Omental fat pad (tissue), 4 donors: ENCODE results near the gene KCNG4. TPM values are rescaled to one million over a fixed set of nuclear protein-coding genes. Genes with fewer than 3 reads are reported as not detected.
"Not testable (repeated sequence)": the region's sequence is repeated elsewhere in the genome, so short reads cannot be mapped to it uniquely, and the experiment has no call there.

Experiments
- ATAC-seq: fragments of 150-250 bp; one replicate; pipeline ENCODE4 v1.9.1; 2016; ENCODE audit warnings: mild to moderate bottlenecking, moderate library complexity; ENCODE audit not compliant: low FRiP score
- DNase-seq: peaks from one replicate; pipeline ENCODE4 v3.0.0-alpha.2; 2019; ENCODE audit warnings: low spot score
- total RNA-seq, 4 donors: library from RNA; depleted of rRNA; stranded (reverse); fragments of >200 nt; gene quantifications; one replicate each; pipeline ENCODE4 v1.1.0, GENCODE V29; 2016
- TF ChIP-seq, protein P1 (sequence below), 3 donors: fragments of 450-650 bp; IDR thresholded peaks; one replicate each; pipeline ENCODE4 v1.5.1; 2016 to 2017; ENCODE audit warnings: antibody characterized with exemption in 3 of 3, mild to moderate bottlenecking in 3 of 3, moderate library complexity in 2 of 3

The KCNG4 gene
- total RNA-seq, 4 donors from 2014 or later: not detected

DNA sequence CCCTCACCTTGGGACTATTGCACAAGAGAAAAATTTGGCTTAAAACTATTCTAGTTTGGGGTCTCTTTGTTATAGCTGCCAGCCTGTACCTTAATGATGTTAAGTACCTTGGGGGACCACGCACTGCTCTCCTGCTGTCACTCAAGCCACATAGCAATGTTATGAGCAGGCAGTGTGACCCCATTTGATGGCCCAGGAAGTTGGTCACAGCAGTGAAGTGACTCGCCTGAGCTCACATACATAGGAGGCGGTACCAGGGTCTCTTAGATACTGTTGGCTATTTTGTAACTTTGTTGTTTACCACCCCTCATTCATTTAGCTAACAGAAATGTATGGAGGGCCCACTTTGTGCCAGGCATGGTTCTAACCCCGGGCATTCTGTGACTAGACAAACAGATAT lies 16.4 kb downstream of the KCNG4 start:
- TF ChIP-seq, protein P1, sequence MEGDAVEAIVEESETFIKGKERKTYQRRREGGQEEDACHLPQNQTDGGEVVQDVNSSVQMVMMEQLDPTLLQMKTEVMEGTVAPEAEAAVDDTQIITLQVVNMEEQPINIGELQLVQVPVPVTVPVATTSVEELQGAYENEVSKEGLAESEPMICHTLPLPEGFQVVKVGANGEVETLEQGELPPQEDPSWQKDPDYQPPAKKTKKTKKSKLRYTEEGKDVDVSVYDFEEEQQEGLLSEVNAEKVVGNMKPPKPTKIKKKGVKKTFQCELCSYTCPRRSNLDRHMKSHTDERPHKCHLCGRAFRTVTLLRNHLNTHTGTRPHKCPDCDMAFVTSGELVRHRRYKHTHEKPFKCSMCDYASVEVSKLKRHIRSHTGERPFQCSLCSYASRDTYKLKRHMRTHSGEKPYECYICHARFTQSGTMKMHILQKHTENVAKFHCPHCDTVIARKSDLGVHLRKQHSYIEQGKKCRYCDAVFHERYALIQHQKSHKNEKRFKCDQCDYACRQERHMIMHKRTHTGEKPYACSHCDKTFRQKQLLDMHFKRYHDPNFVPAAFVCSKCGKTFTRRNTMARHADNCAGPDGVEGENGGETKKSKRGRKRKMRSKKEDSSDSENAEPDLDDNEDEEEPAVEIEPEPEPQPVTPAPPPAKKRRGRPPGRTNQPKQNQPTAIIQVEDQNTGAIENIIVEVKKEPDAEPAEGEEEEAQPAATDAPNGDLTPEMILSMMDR (IDR thresholded peaks at IDR 0.05): no peak
- ATAC-seq (no peak), DNase-seq (no peak)

DNA sequence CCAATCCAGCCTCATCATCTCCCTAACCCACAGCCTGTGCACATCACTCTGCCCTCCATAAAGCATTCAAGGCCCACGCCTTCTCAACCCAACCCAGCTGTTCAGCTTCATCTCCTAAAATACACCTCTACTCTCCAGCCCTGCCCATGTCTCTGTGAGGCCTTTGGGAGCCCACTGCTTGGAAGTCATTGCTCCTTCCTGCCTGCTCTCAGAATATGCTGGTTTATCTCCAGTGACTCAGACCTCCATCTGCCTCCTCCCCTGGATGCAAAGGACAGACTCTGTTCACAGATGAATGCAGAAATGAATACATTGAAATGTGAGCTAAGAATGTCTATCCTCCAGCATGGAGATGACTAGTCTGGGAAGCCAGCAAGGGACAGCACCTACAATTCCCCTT lies 19.0 kb downstream of the KCNG4 start:
- TF ChIP-seq, protein P1 (IDR thresholded peaks at IDR 0.05): no peak
- no peak for DNase-seq
- no peak for ATAC-seq

DNA sequence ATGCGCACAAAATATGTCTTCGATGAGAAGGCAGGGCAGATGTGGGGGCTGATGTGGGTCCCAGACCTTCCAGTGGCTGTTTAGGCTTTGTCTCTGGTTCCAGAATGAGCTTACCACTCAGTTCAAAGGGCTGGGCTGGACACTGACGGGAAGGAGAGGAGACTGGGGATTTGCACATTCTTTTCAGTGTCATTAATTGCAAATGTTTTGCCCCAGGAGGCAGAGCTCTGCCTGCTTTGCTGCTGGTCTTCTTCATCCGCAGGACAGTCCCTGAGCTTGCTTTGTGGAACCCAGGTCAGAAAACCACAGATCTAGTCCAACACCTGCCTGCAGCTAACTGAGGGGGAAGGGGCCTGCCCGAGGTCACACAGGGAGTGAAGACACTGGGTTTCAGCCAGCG lies 20.9 kb downstream of the KCNG4 start:
- TF ChIP-seq, protein P1 (IDR thresholded peaks at IDR 0.05): no peak
- ATAC-seq: no peak
- DNase-seq: no peak

DNA sequence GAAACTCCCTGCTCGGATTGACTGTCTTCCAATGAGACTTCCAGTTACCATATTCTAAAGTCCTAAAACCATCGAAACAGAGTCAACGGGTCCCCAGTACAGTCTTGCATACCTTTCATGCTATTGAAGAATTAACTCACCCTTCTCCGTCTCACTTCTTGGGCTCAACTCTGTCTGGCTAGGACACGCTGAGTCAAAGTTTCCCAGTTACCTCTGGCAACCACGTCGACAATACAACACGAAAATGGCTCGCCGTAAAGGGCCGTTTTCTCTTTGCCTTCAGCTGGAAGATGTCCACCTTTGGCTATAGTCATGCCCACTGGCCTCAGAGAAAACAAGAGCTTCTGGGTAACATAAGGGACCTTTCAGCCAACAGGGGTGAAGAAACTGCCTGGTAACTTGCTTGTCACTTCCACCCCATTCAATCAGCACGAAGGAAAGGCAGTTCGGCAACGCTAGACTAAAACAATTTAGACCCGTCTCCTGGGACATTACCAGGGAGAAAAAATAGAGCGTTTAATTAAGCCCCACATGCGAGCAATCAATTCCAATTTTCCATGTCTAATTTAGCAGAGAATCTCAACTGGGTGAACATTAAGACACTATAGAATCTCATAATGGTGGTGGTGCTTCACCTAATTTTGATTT lies 21.5 kb downstream of the KCNG4 start:
- no peak for DNase-seq
- no peak for ATAC-seq

DNA sequence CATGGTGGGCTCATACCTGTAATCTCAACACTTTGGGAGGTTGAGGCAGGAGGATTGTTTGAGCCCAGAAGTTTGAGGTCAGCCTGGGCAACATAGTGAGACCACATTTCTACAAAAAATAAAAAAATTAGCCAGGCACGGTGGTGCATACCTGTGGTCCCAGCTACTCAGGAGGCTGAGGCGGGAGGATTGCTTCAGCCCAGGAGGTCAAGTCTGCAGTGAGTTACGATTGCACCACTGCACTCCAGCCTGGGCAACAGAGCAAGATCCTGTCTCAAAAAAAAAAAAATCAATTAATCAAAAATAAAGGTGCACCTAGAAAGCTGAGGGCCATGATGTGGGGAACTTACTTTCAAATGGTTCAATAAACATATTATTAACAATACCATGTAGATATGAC lies 23.7 kb downstream of the KCNG4 start:
- ATAC-seq, DNase-seq: not testable (repeated sequence)

More for the DNA sequence above, 21.5 kb downstream of the KCNG4 start:
- TF ChIP-seq, protein P1 (IDR thresholded peaks at IDR 0.05): no peak

DNA sequence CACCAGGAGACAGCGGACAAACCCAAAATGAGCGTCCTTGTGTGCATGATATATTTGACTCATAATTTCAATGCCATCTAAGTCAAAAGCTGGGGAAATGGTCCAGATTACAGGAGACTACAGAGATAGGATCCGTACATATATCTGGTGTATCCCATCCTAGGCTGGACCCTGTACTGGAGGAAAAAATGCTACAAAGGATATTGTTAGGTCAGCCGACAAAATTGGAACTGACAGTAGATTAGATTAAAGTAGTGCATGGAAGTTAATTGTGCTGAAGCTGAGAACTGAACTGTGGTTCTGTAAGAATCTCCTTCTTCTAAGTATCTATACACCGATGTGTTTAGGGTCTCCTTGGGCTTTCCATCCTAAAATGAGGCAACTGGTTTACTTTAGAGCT lies 24.3 kb downstream of the KCNG4 start:
- TF ChIP-seq, protein P1 (IDR thresholded peaks at IDR 0.05): no peak
- no peak for DNase-seq
- ATAC-seq: no peak

DNA sequence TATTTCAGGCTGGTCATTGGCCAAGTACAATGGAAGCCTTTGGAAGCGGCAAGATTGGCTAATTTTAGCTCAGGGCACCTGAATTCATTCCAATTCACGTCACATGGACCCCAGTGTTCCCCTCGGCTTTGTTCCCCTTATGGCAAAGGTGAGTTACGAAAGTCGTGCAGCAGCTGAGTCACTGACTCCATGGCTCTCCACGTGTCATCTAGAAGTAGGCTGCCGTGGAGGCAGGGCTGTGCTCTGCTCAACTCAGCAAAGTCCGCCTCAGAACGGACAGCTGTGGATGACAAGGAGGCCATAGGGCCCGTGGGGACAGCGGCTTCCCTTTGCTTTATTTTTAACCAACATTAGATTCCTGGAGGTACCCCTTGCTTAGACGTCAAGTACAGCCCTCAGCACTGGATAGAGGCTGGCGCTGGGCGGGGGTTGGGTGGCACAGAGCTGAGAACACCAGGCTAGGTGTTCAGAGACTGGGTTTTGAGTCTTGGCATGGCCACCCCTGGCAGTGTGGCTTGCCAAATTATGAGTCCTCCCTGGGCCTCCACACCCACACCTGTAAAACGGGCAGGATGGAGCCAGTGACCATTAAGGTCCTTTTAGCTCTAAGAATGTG lies 25.3 kb downstream of the KCNG4 start:
- DNase-seq: no peak
- ATAC-seq: no peak
- TF ChIP-seq, protein P1 (IDR thresholded peaks at IDR 0.05): no peak
